SIG-M5 treated with dmso at 0.1 percent for 504 hours (cell line): ENCODE measurements around the gene TMEM181.

Experiments used
- DNase-seq: peaks from one replicate; lab custom pipeline; 2025; ENCODE audit not compliant: unreplicated experiment; lab: John Stamatoyannopoulos, UW

TMEM181 gene

GRCh38 chr6:158680481-158680880 is 120.6 kb downstream of the TMEM181 start:
- no peak for DNase-seq

- DNase-seq = no peak
These were observed 124.4 kb downstream of the TMEM181 start for GRCh38 chr6:158684311-158684710.

GRCh38 chr6:158684745-158685324 is 124.9 kb downstream of the TMEM181 start:
- no peak for DNase-seq
